ENCODE results near the gene FAM181B.

Gene FAM181B

GRCh38 chr11:82686211-82686610, 47.5 kb downstream of the FAM181B start:
- DNase-seq (ENCODE audit: low read depth in 3 of 3, low spot score in 1 of 3) = no peak

DNA sequence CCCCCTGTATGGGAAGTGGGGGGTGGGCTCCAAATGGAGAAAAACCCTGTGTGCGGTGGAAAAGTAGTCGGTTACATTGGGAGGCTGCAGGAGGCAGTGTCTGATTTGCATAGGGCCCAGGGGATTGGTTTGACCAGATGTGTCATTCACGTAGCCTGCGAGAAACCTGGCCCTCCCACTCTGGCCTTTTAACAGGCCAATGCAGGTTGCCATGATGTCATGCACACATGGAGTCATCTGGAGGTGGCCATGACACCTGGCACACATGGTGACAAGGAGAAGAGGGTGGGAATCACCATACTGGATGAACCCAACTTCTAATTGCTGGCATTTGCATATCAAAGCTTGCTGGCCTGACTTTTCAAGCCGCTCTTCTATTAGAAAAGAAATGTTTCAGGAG, 50.6 kb downstream of the FAM181B start:
- no peak for DNase-seq (ENCODE audit: low read depth in 3 of 3, low spot score in 1 of 3)

- no peak for DNase-seq (ENCODE audit: low read depth in 3 of 3, low spot score in 1 of 3)
Measured at GRCh38 chr11:82682003-82682751, 51.5 kb downstream of the FAM181B start.

GRCh38 chr11:82680252-82680651, 53.4 kb downstream of the FAM181B start:
- DNase-seq (ENCODE audit: low read depth in 3 of 3, low spot score in 1 of 3) = no peak
